Astrocyte (in vitro differentiated cells and primary cell): ENCODE results near the gene PNPLA7.

Experiments used
- CTCF ChIP-seq: IDR thresholded peaks from 2 replicates; pipeline ENCODE4 v1.5.1; 2011; ENCODE audit warnings: low read depth, mild to moderate bottlenecking, inconsistent platforms, low read length, moderate library complexity; ENCODE audit not compliant: insufficient read depth
- EZH2 ChIP-seq: IDR thresholded peaks from 2 replicates; pipeline ENCODE4 v1.6.1; 2012; ENCODE audit warnings: mild to moderate bottlenecking, low read length, inconsistent platforms; ENCODE audit not compliant: insufficient read depth

- TF ChIP-seq CTCF: no peak
- TF ChIP-seq EZH2: no peak
Observed at GRCh38 chr9:137438591-137439157, 111.5 kb downstream of the PNPLA7 start.
